Keratinocyte (primary cell): Measurements from ENCODE around the gene TKTL2. TPM values are rescaled to one million over a fixed set of nuclear protein-coding genes. Genes with fewer than 3 reads are reported as not detected.

ENCODE experiments used
- DNase-seq: peaks from one replicate; pipeline ENCODE4 v3.0.0-alpha.2; 2011; ENCODE audit warnings: low read depth, missing footprints, low spot score
- FAIRE-seq: peaks from 2 replicates; lab custom pipeline; 2011; peaks lifted over from hg19 to GRCh38; lab: Jason Lieb, UNC
- H2AFZ ChIP-seq: 2 replicates; pipeline ENCODE4 v1.6.0; 2012; ENCODE audit warnings: low read length, control low read depth, inconsistent platforms; ENCODE audit not compliant: control insufficient read depth
- H3K27ac ChIP-seq: 2 replicates; pipeline ENCODE4 v1.5.1; 2011; ENCODE audit warnings: low read length; ENCODE audit not compliant: control insufficient read depth, insufficient read depth
- H3K27me3 ChIP-seq: 3 replicates; pipeline ENCODE4 v1.6.0; 2011; ENCODE audit warnings: low read length; ENCODE audit not compliant: control insufficient read depth, insufficient read depth; ENCODE audit errors: extremely low read depth
- H3K36me3 ChIP-seq, 2 experiments: 2 replicates in 1 of 2; 3 replicates in 1 of 2; pipeline ENCODE4 v1.5.1; 2011; ENCODE audit warnings: low read length in 2 of 2, mild to moderate bottlenecking in 1 of 2; ENCODE audit not compliant: control insufficient read depth in 2 of 2, insufficient read depth in 2 of 2; ENCODE audit errors: extremely low read depth in 1 of 2
- H3K4me1 ChIP-seq: 3 replicates; pipeline ENCODE4 v1.5.1; 2011; ENCODE audit warnings: low read length; ENCODE audit not compliant: control insufficient read depth, insufficient read depth; ENCODE audit errors: extremely low read depth
- H3K4me2 ChIP-seq: 3 replicates; pipeline ENCODE4 v1.6.0; 2011; ENCODE audit warnings: low read depth, low read length; ENCODE audit not compliant: control insufficient read depth, insufficient read depth; ENCODE audit errors: extremely low read depth
- H3K4me3 ChIP-seq, 3 experiments: fragments of 200-600 bp in 1 of 3; sonication (generic) in 1 of 3; 2 replicates in 2 of 3; 3 replicates in 1 of 3; pipeline ENCODE4 v1.5.1; 2011 to 2016; ENCODE audit warnings: low read length in 3 of 3, mild to moderate bottlenecking in 3 of 3, control low read depth in 2 of 3, inconsistent platforms in 1 of 3, low read depth in 1 of 3, mixed read lengths in 1 of 3, mixed run types in 1 of 3, moderate library complexity in 1 of 3; ENCODE audit not compliant: control insufficient read depth in 2 of 3, insufficient read depth in 2 of 3; ENCODE audit errors: extremely low read depth in 1 of 3
- H3K79me2 ChIP-seq: 2 replicates; pipeline ENCODE4 v1.6.0; 2012; ENCODE audit warnings: low read length; ENCODE audit not compliant: control insufficient read depth, insufficient read depth
- H3K9ac ChIP-seq: 3 replicates; pipeline ENCODE4 v1.6.0; 2011; ENCODE audit warnings: low read length; ENCODE audit not compliant: control insufficient read depth, insufficient read depth; ENCODE audit errors: extremely low read depth
- H3K9me1 ChIP-seq: 3 replicates; pipeline ENCODE4 v1.6.0; 2011; ENCODE audit warnings: low read length; ENCODE audit not compliant: control insufficient read depth, insufficient read depth; ENCODE audit errors: extremely low read depth
- H3K9me3 ChIP-seq: 2 replicates; pipeline ENCODE4 v1.5.1; 2012; ENCODE audit warnings: low read depth, low read length; ENCODE audit not compliant: control insufficient read depth
- H4K20me1 ChIP-seq: 3 replicates; pipeline ENCODE4 v1.6.0; 2011; ENCODE audit warnings: low read length; ENCODE audit not compliant: control insufficient read depth, insufficient read depth; ENCODE audit errors: extremely low read depth
- CTCF ChIP-seq, 3 experiments: IDR thresholded peaks in 1 of 3; conservative IDR thresholded peaks in 1 of 3; optimal IDR thresholded peaks in 1 of 3; 2 replicates in 2 of 3; 3 replicates in 1 of 3; pipeline versions ENCODE3 to v1.5.1; 2011; ENCODE audit warnings: low read length in 3 of 3, mild to moderate bottlenecking in 3 of 3, moderate library complexity in 2 of 3, control low read depth in 1 of 3, inconsistent platforms in 1 of 3; ENCODE audit not compliant: insufficient read depth in 2 of 3; ENCODE audit errors: extremely low read depth in 1 of 3
- EZH2 ChIP-seq: IDR thresholded peaks from one replicate; pipeline ENCODE4 v1.6.1; 2012; ENCODE audit warnings: inconsistent platforms, mild to moderate bottlenecking, low read length, moderate library complexity
- dilution Hi-C: fragments of 300-500 bp; cut with MboI; formaldehyde crosslinking; loops from one replicate; pipeline ENCODE4 v1.7.0; 2020; ENCODE audit warnings: low sequenced_read_pairs; ENCODE audit not compliant: extremely low pct_ligation_motif_present
- polyA plus RNA-seq, 5 experiments: library from polyadenylated mRNA; depleted of rRNA in 3 of 5; stranded (reverse) in 3 of 5; stranded (forward) in 1 of 5; unstranded in 1 of 5; fragments of >200 nt; gene quantifications; 1 replicate in 1 of 5; 2 replicates in 3 of 5; 3 replicates in 1 of 5; pipeline versions ENCODE4 v1.2.1 to v1.2.3, GENCODE V29; 2011 to 2012; ENCODE audit warnings: missing spikeins in 2 of 5, low read depth in 1 of 5, low replicate concordance in 1 of 5

The TKTL2 gene
- polyA plus RNA-seq, 1 donor (not counting 4 experiments of a cell fraction or from before 2014, with no cell fraction given), result not detected

DNA sequence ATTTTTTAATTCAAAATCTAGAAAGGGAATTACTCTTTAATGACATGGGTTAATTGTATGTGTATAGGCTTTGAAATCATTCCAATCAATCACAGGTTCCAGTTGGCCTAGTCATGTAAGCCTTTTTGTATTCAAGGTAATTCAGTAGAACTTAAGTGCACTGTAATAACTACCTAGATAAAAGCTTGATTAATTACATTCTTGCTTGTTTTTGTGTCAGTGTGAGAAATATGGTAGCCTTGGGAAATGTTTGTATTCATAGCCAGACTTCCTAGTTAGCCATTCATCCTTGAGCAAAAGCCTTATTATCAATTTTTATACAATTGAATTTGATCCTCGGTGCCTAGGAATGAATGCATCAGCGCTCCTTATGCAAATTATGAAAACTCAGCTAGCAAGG lies 33.5 kb downstream of the TKTL2 start:
- Histone ChIP-seq H3K79me2 (no peaks in the 10 kb centered on the region), H2AFZ (no peak overlapping the region), H3K9me1 (no peaks in the 10 kb centered on the region), H3K4me2 (no peak overlapping the region), H3K27ac (no peak overlapping the region), H3K9ac (no peak overlapping the region), H3K9me3 (no peaks in the 10 kb centered on the region), H4K20me1 (no peaks in the 10 kb centered on the region), H3K4me1 (no peaks in the 10 kb centered on the region), H3K36me3 (no peaks in the 10 kb centered on the region), H3K4me3 (no peak overlapping the region), H3K27me3 (no peaks in the 10 kb centered on the region)
- DNase-seq, result no peak
- dilution Hi-C loops, result no loop called here
- TF ChIP-seq EZH2 (no peak), CTCF (optimal IDR thresholded peaks at IDR 0.05 in 1 of 3, IDR thresholded peaks at IDR 0.05 in 1 of 3, conservative IDR thresholded peaks at IDR 0.05 in 1 of 3; ENCODE audit: extremely low read depth in 1 of 3, insufficient read depth in 2 of 3, low read length in 3 of 3) (no peak)
- FAIRE-seq, result no peak

Other genes starting within 250 kb of the TKTL2 start
- 0.01 to 0.48 TPM (median 0.13 TPM) in 3 replicates for gene NPY1R, start 141.2 kb downstream of the TKTL2 start, polyA plus RNA-seq
- not detected in 3 replicates for gene NPY5R, start 129.9 kb downstream of the TKTL2 start, polyA plus RNA-seq
- gene TMA16, start 20.9 kb upstream of the TKTL2 start, polyA plus RNA-seq, result 8.3 to 23.1 TPM (median 21.3 TPM) in 3 replicates